Liver (tissue), 9 donors: ENCODE results near the gene VOPP1. TPM values are rescaled to one million over a fixed set of nuclear protein-coding genes. Genes with fewer than 3 reads are reported as not detected.

Source experiments
- DNase-seq: peaks from one replicate; pipeline ENCODE4 v3.0.0-alpha.2; 2017; ENCODE audit warnings: low spot score
- H3K27ac ChIP-seq, 2 donors: one replicate each; pipeline ENCODE4 v1.7.0; 2013; ENCODE audit warnings: inconsistent platforms in 2 of 2, low read length in 2 of 2, control low read depth in 1 of 2, low read depth in 1 of 2, mild to moderate bottlenecking in 1 of 2
- H3K27me3 ChIP-seq, 4 donors: one replicate each; pipeline versions ENCODE4 v1.6.1 to v1.7.0; 2013; ENCODE audit warnings: low read length in 3 of 4, inconsistent platforms in 1 of 4, mild to moderate bottlenecking in 1 of 4, moderate library complexity in 1 of 4; ENCODE audit not compliant: control insufficient read depth in 4 of 4, insufficient read depth in 4 of 4
- H3K36me3 ChIP-seq, 4 donors: one replicate each; pipeline versions ENCODE4 v1.6.1 to v1.7.0; 2013; ENCODE audit warnings: low read length in 3 of 4, mild to moderate bottlenecking in 3 of 4, low read depth in 1 of 4, moderate library complexity in 1 of 4; ENCODE audit not compliant: control insufficient read depth in 4 of 4, insufficient read depth in 3 of 4
- H3K4me1 ChIP-seq, 4 donors: one replicate each; pipeline versions ENCODE4 v1.6.1 to v1.7.0; 2013; ENCODE audit warnings: low read length in 3 of 4, mild to moderate bottlenecking in 3 of 4, moderate library complexity in 1 of 4; ENCODE audit not compliant: control insufficient read depth in 4 of 4, insufficient read depth in 4 of 4
- H3K4me3 ChIP-seq, 3 donors: one replicate each; pipeline versions ENCODE4 v1.6.1 to v1.7.0; 2013; ENCODE audit warnings: low read length in 3 of 3, control low read depth in 1 of 3, low read depth in 1 of 3, mild to moderate bottlenecking in 1 of 3
- H3K9ac ChIP-seq, 2 donors: one replicate each; pipeline ENCODE4 v1.7.0; 2013; ENCODE audit warnings: low read length in 2 of 2, mild to moderate bottlenecking in 2 of 2, moderate library complexity in 2 of 2, control low read depth in 1 of 2, low read depth in 1 of 2
- H3K9me3 ChIP-seq, 4 donors: one replicate each; pipeline versions ENCODE4 v1.6.1 to v1.7.0; 2013; ENCODE audit warnings: low read length in 3 of 4; ENCODE audit not compliant: control insufficient read depth in 4 of 4
- ATF3 ChIP-seq: IDR thresholded peaks from 2 replicates; pipeline ENCODE4 v1.6.1; 2016; ENCODE audit warnings: antibody characterized with exemption
- CTCF ChIP-seq: fragments of 150-350 bp; IDR thresholded peaks from 2 replicates; pipeline ENCODE4 v1.5.1; 2017; ENCODE audit warnings: improper control_type of control experiment, low read depth, low read length; ENCODE audit not compliant: missing input control
- EGR1 ChIP-seq, 2 donors: IDR thresholded peaks; 2 replicates each; pipeline ENCODE4 v1.6.1; 2016 to 2018; ENCODE audit warnings: antibody characterized with exemption in 2 of 2, low read depth in 2 of 2
- FOXA1 ChIP-seq: IDR thresholded peaks from 2 replicates; pipeline ENCODE4 v1.6.1; 2016; ENCODE audit warnings: antibody characterized with exemption
- FOXA2 ChIP-seq: IDR thresholded peaks from 2 replicates; pipeline ENCODE4 v1.6.1; 2016; ENCODE audit warnings: antibody characterized with exemption
- GABPA ChIP-seq, 2 donors: IDR thresholded peaks in 1 of 2; conservative IDR thresholded peaks in 1 of 2; 2 replicates each; pipeline ENCODE4 v1.6.1; 2016; ENCODE audit warnings: antibody characterized with exemption in 2 of 2, mild to moderate bottlenecking in 1 of 2, moderate library complexity in 1 of 2
- HNF4A ChIP-seq, 2 donors: conservative IDR thresholded peaks; 2 replicates each; pipeline ENCODE4 v1.6.1; 2016; ENCODE audit warnings: antibody characterized with exemption in 2 of 2, mild to moderate bottlenecking in 2 of 2
- HNF4G ChIP-seq: IDR thresholded peaks from 2 replicates; pipeline ENCODE4 v1.6.1; 2016; ENCODE audit warnings: antibody characterized with exemption
- JUND ChIP-seq, 2 donors: IDR thresholded peaks; 2 replicates each; pipeline ENCODE4 v1.6.1; 2016; ENCODE audit warnings: antibody characterized with exemption in 2 of 2
- NR2F2 ChIP-seq: IDR thresholded peaks from 2 replicates; pipeline ENCODE4 v1.6.1; 2016; ENCODE audit warnings: antibody characterized with exemption
- RAD21 ChIP-seq, 2 donors: IDR thresholded peaks; 2 replicates each; pipeline ENCODE4 v1.6.1; 2016; ENCODE audit warnings: antibody characterized with exemption in 2 of 2, mild to moderate bottlenecking in 2 of 2
- REST ChIP-seq: IDR thresholded peaks from 2 replicates; pipeline ENCODE4 v1.6.1; 2016; ENCODE audit warnings: antibody characterized with exemption, mild to moderate bottlenecking
- RXRA ChIP-seq, 2 donors: IDR thresholded peaks; 2 replicates each; pipeline ENCODE4 v1.6.1; 2017 to 2018; ENCODE audit warnings: antibody characterized with exemption in 2 of 2, mild to moderate bottlenecking in 1 of 2
- SP1 ChIP-seq: IDR thresholded peaks from 2 replicates; pipeline ENCODE4 v1.6.1; 2018; ENCODE audit warnings: antibody characterized with exemption, mild to moderate bottlenecking
- TAF1 ChIP-seq: conservative IDR thresholded peaks from 2 replicates; pipeline ENCODE4 v1.6.1; 2016; ENCODE audit warnings: antibody characterized with exemption, mild to moderate bottlenecking
- YY1 ChIP-seq: IDR thresholded peaks from 2 replicates; pipeline ENCODE4 v1.6.1; 2016; ENCODE audit warnings: antibody characterized with exemption, mild to moderate bottlenecking
- WGBS: extraction: QIAGEN DNeasy Blood & Tissue Kit; methylation state at CpG from one replicate; pipeline ENCODE4 v1.1.7; 2013; 5-methylcytosine and 5-hydroxymethylcytosine counted together
- polyA plus RNA-seq, 2 donors: library from polyadenylated mRNA; stranded (reverse) in 1 of 2; unstranded in 1 of 2; fragments of 200-250 nt in 1 of 2; fragments of >200 nt in 1 of 2; fragmentation: Nextera tagmentation in 1 of 2; extraction: Ambion mirVana in 1 of 2; gene quantifications; one replicate each; pipeline versions ENCODE4 v1.2.1 to v1.2.3, GENCODE V29; 2013 to 2015
- total RNA-seq, 2 donors: library from RNA; depleted of rRNA; stranded (reverse); fragments of >200 nt; gene quantifications; one replicate each; pipeline ENCODE4 v1.2.3, GENCODE V29; 2014
- TF ChIP-seq, protein P1 (sequence below): IDR thresholded peaks from 2 replicates; pipeline ENCODE4 v1.6.1; 2016; ENCODE audit warnings: antibody characterized with exemption
- TF ChIP-seq, protein P2 (sequence below): IDR thresholded peaks from 2 replicates; pipeline ENCODE4 v1.6.1; 2016; ENCODE audit warnings: antibody characterized with exemption
- donor health status: healthy.
- donor health status: healthy.
- donor health status: healthy.
- donor health status: healthy.
- donor health status: healthy.

The VOPP1 gene
- total and polyA plus RNA-seq, 4 donors = 11.5 to 23.8 (median 21.7) TPM

GRCh38 chr7:55558962-55559920 lies 13.1 kb downstream of the VOPP1 start (continued):
- TF ChIP-seq, protein P1, sequence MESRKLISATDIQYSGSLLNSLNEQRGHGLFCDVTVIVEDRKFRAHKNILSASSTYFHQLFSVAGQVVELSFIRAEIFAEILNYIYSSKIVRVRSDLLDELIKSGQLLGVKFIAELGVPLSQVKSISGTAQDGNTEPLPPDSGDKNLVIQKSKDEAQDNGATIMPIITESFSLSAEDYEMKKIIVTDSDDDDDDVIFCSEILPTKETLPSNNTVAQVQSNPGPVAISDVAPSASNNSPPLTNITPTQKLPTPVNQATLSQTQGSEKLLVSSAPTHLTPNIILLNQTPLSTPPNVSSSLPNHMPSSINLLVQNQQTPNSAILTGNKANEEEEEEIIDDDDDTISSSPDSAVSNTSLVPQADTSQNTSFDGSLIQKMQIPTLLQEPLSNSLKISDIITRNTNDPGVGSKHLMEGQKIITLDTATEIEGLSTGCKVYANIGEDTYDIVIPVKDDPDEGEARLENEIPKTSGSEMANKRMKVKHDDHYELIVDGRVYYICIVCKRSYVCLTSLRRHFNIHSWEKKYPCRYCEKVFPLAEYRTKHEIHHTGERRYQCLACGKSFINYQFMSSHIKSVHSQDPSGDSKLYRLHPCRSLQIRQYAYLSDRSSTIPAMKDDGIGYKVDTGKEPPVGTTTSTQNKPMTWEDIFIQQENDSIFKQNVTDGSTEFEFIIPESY = no peak
- TF ChIP-seq TAF1 = no peak
- TF ChIP-seq FOXA2 = no peak
- no peak for TF ChIP-seq ATF3
- no peak for TF ChIP-seq EGR1 (IDR thresholded peaks at IDR 0.05; ENCODE audit: low read depth in 2 of 2)
- TF ChIP-seq HNF4A (conservative IDR thresholded peaks at IDR 0.05) = no peak
- no peak for TF ChIP-seq RAD21 (IDR thresholded peaks at IDR 0.05)
- TF ChIP-seq SP1 = no peak
- no peak for TF ChIP-seq YY1

DNA sequence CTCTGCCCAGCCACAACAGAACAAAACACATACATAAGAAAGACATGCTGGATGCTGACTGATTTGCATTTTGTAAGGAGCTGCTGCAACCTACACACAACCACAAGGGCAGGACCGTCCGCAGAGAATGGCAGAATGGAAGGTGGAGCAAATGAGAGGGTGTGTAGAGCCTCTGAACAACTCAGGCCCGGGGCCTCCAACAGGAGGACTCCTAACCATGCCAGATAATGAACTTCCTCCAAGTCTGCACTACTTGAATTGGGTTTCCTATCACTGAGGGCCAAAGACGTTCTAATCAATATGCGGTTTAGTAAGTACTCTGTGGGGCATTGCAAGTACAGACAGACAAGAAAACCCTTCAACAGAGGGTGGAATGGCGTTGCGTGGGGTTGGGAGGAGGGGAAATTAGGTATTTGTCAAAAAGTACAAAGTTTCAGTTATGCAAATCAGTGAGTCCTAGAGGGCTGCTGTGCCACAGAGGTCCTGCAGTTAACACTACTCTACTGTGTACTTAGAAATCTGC lies 14.6 kb downstream of the VOPP1 start:
- Histone ChIP-seq H3K4me3 (no peak overlapping the region), H3K4me1 (peaks cover 0 to 5% (median 1%) of the 10 kb centered on the region in 4 donors), H3K27ac (no peak overlapping the region), H3K9me3 (no peaks in the 10 kb centered on the region), H3K36me3 (no peaks in the 10 kb centered on the region), H3K9ac (no peak overlapping the region), H3K27me3 (no peaks in the 10 kb centered on the region)
- TF ChIP-seq FOXA1 (no peak), RXRA (IDR thresholded peaks at IDR 0.05) (no peak), FOXA2 (no peak), HNF4A (conservative IDR thresholded peaks at IDR 0.05) (no peak), RAD21 (IDR thresholded peaks at IDR 0.05) (no peak), ATF3 (no peak), YY1 (no peak), TAF1 (no peak), REST (no peak), CTCF (no peak), JUND (IDR thresholded peaks at IDR 0.05) (no peak), HNF4G (no peak), EGR1 (IDR thresholded peaks at IDR 0.05; ENCODE audit: low read depth in 2 of 2) (no peak), NR2F2 (no peak), SP1 (no peak), GABPA (IDR thresholded peaks at IDR 0.05 in 1 of 2, conservative IDR thresholded peaks at IDR 0.05 in 1 of 2) (no peak)
- TF ChIP-seq, protein P2, sequence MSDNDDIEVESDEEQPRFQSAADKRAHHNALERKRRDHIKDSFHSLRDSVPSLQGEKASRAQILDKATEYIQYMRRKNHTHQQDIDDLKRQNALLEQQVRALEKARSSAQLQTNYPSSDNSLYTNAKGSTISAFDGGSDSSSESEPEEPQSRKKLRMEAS = no peak
- TF ChIP-seq, protein P1 = no peak
- WGBS = 72% methylated on average over 7 of the region's 7 CpGs
- DNase-seq = no peak
